Ishikawa (cell line): ENCODE data around the gene LAMC1.

Experiments
- CREB1 ChIP-seq: IDR thresholded peaks from 2 replicates; pipeline ENCODE4 v1.6.1; 2012; ENCODE audit warnings: low read depth
- EGR1 ChIP-seq: IDR thresholded peaks from 2 replicates; pipeline ENCODE4 v1.6.1; 2012
- EP300 ChIP-seq: IDR thresholded peaks from 2 replicates; pipeline ENCODE4 v1.6.1; 2012; ENCODE audit warnings: borderline replicate concordance
- FOXM1 ChIP-seq: IDR thresholded peaks from 2 replicates; pipeline ENCODE4 v1.6.1; 2012; ENCODE audit warnings: low read depth, borderline replicate concordance
- MAX ChIP-seq: IDR thresholded peaks from 2 replicates; pipeline ENCODE4 v1.6.1; 2012
- NFIC ChIP-seq: IDR thresholded peaks from 2 replicates; pipeline ENCODE4 v1.6.1; 2012
- RAD21 ChIP-seq: IDR thresholded peaks from 2 replicates; pipeline ENCODE4 v1.6.1; 2012; ENCODE audit warnings: low read depth
- TAF1 ChIP-seq: IDR thresholded peaks from 2 replicates; pipeline ENCODE4 v1.6.1; 2012; ENCODE audit warnings: low read depth, mild to moderate bottlenecking
- TCF12 ChIP-seq: IDR thresholded peaks from 2 replicates; pipeline ENCODE4 v1.6.1; 2012; ENCODE audit warnings: low read depth
- USF1 ChIP-seq: IDR thresholded peaks from 2 replicates; pipeline ENCODE4 v1.6.1; 2012
- YY1 ChIP-seq: IDR thresholded peaks from 2 replicates; pipeline ENCODE4 v1.6.1; 2012; ENCODE audit warnings: low read depth
- ZBTB7A ChIP-seq: IDR thresholded peaks from 2 replicates; pipeline ENCODE4 v1.6.1; 2012; ENCODE audit warnings: low read depth
- TF ChIP-seq, protein P1 (sequence below): IDR thresholded peaks from 2 replicates; pipeline ENCODE4 v1.6.1; 2012; ENCODE audit warnings: low read depth, mild to moderate bottlenecking

DNA sequence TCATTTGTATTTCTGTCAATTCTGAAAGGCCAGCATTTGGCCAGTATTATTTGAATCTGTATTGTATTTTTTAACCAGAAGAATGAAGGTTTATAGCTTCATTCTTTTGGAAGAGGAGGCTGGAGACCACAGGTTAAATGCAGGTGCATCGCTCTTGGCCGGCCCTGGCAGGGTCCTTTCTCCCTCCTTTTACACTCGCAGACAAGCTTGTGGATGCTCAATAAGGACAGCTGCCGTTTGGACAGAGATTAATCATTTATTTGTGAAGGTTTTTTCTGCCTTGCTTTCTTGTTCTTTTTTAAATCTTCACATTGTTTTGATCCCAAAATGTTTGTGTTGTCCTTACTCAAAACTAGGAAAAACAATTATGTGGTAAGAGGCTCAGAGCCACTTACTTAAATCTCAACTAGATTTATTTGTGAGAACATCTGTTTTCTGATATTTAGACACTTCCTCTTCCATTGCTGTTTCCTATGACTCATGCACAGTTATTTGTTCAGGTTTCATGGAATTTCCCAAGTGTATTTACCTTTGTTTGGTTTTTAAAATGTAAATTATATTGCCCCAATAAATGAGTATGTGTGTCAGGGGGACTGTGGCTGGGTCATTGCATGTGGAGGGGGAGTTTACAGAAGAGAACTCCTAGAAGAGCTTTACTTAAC, 116.2 kb downstream of the LAMC1 start:
- TF ChIP-seq USF1 (no peak), FOXM1 (no peak), RAD21 (no peak), TAF1 (no peak), MAX (no peak), EP300 (no peak), CREB1 (no peak), YY1 (no peak), TCF12 (no peak), EGR1 (no peak), NFIC (no peak), ZBTB7A (no peak)
- TF ChIP-seq, protein P1, sequence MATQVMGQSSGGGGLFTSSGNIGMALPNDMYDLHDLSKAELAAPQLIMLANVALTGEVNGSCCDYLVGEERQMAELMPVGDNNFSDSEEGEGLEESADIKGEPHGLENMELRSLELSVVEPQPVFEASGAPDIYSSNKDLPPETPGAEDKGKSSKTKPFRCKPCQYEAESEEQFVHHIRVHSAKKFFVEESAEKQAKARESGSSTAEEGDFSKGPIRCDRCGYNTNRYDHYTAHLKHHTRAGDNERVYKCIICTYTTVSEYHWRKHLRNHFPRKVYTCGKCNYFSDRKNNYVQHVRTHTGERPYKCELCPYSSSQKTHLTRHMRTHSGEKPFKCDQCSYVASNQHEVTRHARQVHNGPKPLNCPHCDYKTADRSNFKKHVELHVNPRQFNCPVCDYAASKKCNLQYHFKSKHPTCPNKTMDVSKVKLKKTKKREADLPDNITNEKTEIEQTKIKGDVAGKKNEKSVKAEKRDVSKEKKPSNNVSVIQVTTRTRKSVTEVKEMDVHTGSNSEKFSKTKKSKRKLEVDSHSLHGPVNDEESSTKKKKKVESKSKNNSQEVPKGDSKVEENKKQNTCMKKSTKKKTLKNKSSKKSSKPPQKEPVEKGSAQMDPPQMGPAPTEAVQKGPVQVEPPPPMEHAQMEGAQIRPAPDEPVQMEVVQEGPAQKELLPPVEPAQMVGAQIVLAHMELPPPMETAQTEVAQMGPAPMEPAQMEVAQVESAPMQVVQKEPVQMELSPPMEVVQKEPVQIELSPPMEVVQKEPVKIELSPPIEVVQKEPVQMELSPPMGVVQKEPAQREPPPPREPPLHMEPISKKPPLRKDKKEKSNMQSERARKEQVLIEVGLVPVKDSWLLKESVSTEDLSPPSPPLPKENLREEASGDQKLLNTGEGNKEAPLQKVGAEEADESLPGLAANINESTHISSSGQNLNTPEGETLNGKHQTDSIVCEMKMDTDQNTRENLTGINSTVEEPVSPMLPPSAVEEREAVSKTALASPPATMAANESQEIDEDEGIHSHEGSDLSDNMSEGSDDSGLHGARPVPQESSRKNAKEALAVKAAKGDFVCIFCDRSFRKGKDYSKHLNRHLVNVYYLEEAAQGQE, result no peak
